ENCODE data around the gene KIN. TPM values are rescaled to one million over a fixed set of nuclear protein-coding genes. Genes with fewer than 3 reads are reported as not detected.

Gene KIN
- total RNA-seq, 2 donors from 2014 or later = 10.9 to 11.6 TPM

DNA sequence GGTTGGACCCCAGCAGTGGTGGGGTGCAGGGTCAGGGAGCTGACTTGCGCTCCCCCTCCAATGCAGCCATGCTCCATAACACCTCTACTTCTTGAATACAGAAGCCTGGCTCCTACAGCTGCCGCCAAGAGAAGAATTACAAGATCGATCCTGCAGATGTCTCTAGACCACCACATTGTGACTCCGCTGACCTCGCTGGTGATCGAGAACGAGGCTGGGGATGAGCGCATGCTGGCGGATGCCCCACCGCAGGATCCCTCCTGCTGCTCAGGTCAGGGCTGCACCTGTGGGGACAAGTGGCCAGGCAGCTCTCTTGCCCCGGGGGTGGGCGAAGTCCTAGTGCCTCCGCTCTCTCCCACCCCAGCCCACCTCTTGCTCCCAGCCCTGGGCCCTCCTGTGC, 53.0 kb downstream of the KIN start:
- TF ChIP-seq, protein P1, sequence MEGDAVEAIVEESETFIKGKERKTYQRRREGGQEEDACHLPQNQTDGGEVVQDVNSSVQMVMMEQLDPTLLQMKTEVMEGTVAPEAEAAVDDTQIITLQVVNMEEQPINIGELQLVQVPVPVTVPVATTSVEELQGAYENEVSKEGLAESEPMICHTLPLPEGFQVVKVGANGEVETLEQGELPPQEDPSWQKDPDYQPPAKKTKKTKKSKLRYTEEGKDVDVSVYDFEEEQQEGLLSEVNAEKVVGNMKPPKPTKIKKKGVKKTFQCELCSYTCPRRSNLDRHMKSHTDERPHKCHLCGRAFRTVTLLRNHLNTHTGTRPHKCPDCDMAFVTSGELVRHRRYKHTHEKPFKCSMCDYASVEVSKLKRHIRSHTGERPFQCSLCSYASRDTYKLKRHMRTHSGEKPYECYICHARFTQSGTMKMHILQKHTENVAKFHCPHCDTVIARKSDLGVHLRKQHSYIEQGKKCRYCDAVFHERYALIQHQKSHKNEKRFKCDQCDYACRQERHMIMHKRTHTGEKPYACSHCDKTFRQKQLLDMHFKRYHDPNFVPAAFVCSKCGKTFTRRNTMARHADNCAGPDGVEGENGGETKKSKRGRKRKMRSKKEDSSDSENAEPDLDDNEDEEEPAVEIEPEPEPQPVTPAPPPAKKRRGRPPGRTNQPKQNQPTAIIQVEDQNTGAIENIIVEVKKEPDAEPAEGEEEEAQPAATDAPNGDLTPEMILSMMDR (IDR thresholded peaks at IDR 0.05) = no peak
- H3K9ac ChIP-seq (ENCODE audit: low read depth in 2 of 2, low read length in 2 of 2) = no peak overlapping the region
- no peak overlapping the region for H3K27ac ChIP-seq
- no peaks in the 10 kb centered on the region for H3K27me3 ChIP-seq
- H3K4me1 ChIP-seq = no peaks in the 10 kb centered on the region
- H3K36me3 ChIP-seq = no peaks in the 10 kb centered on the region
- intact Hi-C loops (cut with DNase I) = no loop called here
- no peak for DNase-seq
- H3K4me3 ChIP-seq = no peak overlapping the region
- H3K9me3 ChIP-seq = no peaks in the 10 kb centered on the region

DNA sequence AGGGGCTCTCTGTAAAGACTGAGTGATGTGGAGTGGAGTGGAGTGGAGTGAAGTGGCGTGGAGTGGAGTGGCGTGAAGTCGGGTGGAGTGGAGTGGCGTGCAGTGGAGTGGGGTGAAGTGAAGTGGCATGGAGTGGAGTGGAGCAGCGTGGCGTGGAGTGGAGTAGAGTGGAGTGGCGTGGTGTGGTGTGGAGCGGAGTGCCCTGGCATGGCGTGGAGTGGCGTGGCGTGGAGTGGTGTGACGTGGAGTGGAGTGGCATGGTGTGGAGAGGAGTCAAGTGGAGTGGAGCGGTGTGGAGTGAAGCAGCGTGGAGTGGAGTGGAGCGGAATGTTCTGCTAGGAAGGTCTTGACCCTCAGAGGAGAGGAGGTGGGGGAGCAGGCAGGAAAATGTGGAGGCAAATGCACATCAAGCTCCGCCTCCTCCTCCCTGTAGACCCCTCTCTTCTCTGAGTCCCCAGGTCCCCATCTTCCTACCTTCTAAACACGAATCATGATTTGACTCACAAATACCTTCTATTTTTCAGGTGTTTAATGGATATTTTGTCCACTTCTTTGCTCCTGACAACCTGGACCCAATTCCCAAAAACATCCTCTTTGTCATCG, 64.8 kb downstream of the KIN start:
- H3K27me3 ChIP-seq = no peaks in the 10 kb centered on the region
- no peak overlapping the region for H3K27ac ChIP-seq
- intact Hi-C loops (cut with DNase I) = no loop called here
- TF ChIP-seq, protein P1 (IDR thresholded peaks at IDR 0.05) = no peak
- H3K4me3 ChIP-seq = no peak overlapping the region
- H3K9me3 ChIP-seq = no peaks in the 10 kb centered on the region
- H3K9ac ChIP-seq (ENCODE audit: low read depth in 2 of 2, low read length in 2 of 2) = no peak overlapping the region
- no peaks in the 10 kb centered on the region for H3K36me3 ChIP-seq
- DNase-seq = no peak
- no peaks in the 10 kb centered on the region for H3K4me1 ChIP-seq

DNA sequence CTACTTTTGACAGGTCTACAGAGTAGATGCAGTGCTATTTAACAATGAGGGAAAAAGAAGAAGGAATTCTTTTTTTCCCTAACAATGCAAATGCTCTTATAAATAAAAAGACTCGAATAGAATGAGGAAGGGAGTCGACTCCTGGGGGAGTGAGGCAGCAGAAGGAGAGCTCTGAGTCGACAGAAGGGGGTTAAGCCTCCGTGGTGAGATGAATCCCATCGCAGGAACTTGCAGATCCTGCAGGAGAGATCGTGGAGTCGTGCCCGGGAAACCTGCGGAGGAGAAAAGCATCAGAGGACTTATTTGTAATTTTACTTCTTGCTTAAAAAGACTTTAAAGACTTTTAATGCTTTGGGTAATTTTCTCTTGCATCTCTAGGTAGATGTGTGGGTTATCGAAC, 67.3 kb downstream of the KIN start:
- DNase-seq = no peak
- Histone ChIP-seq H3K9me3 (no peaks in the 10 kb centered on the region), H3K36me3 (no peaks in the 10 kb centered on the region), H3K27me3 (no peaks in the 10 kb centered on the region), H3K4me3 (no peak overlapping the region), H3K27ac (no peak overlapping the region), H3K9ac (ENCODE audit: low read depth in 2 of 2, low read length in 2 of 2) (no peak overlapping the region), H3K4me1 (no peaks in the 10 kb centered on the region)
- TF ChIP-seq, protein P1 (IDR thresholded peaks at IDR 0.05) = no peak
- intact Hi-C loops (cut with DNase I) = no loop called here

DNA sequence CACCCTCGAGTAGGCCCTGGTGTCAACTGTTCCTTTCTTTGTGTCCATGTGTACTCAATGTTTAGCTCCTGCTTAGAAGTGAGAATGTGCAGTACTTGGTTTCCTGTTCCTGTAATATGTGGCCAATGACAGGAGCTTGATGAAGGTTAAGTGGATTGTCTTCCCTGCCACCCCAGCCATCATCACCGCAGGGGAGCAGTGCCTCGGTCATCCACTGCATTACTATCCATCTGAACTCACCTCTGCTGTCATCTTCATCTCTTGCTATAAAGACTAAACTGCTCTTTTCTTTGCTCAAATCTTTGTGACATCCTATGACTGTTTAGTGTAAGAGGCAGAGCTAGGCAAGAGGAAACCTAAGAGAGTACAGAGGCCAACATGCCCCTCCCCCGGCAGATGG, 69.1 kb downstream of the KIN start:
- Histone ChIP-seq H3K4me3 (no peak overlapping the region), H3K36me3 (no peaks in the 10 kb centered on the region), H3K4me1 (no peaks in the 10 kb centered on the region), H3K27me3 (no peaks in the 10 kb centered on the region), H3K9me3 (no peaks in the 10 kb centered on the region), H3K27ac (no peak overlapping the region), H3K9ac (ENCODE audit: low read depth in 2 of 2, low read length in 2 of 2) (no peak overlapping the region)
- DNase-seq = no peak
- TF ChIP-seq, protein P1 (IDR thresholded peaks at IDR 0.05) = no peak
- intact Hi-C loops (cut with DNase I) = no loop called here

DNA sequence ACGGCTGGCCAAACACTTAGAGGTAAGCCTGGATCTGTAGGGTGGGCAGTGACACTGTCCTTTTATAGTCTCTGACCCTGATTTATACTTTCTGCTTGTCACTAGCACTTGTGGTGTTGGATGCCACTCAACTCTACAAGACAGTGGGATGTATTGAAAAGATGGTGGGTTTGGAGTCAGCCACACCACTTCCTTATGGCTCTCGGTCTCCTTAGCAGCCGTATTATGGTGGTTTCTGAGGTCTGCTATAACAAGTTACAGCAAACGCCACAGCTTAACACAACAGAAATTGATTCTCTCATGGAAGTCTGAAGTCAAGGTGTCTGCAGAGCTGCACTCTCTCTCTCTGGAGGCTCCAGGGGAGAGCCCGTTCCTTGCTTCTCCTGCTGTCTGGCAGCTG, 70.0 kb downstream of the KIN start:
- H3K4me3 ChIP-seq = no peak overlapping the region
- TF ChIP-seq, protein P1 (IDR thresholded peaks at IDR 0.05) = no peak
- no peak for DNase-seq
- no peaks in the 10 kb centered on the region for H3K9me3 ChIP-seq
- H3K27ac ChIP-seq = no peak overlapping the region
- intact Hi-C loops (cut with DNase I) = no loop called here
- H3K9ac ChIP-seq (ENCODE audit: low read depth in 2 of 2, low read length in 2 of 2) = no peak overlapping the region
- no peaks in the 10 kb centered on the region for H3K36me3 ChIP-seq
- H3K4me1 ChIP-seq = no peaks in the 10 kb centered on the region
- no peaks in the 10 kb centered on the region for H3K27me3 ChIP-seq
